H1 (cell line): Measurements from ENCODE around the gene NAA60. TPM values are rescaled to one million over a fixed set of nuclear protein-coding genes. Genes with fewer than 3 reads are reported as not detected.

ENCODE experiments used
- CTCF ChIA-PET: fragments of 300-600 bp; sonication (Branson Sonifier 250); formaldehyde crosslinking; loops from one replicate; lab custom pipeline; 2021; ENCODE audit not compliant: partially characterized antibody; lab: Charles Lee
- POLR2A ChIA-PET: fragments of 300-600 bp; sonication (Branson Sonifier 250); formaldehyde crosslinking; loops from one replicate; lab custom pipeline; 2021; ENCODE audit warnings: inconsistent platforms; ENCODE audit not compliant: partially characterized antibody; lab: Charles Lee
- DNase-seq, 2 experiments: peaks; one replicate each; pipeline versions ENCODE4 v3.0.0 to v3.0.0-alpha.2; 2010 to 2022; ENCODE audit warnings: low spot score in 2 of 2, low read depth in 1 of 2, mixed read lengths in 1 of 2
- FAIRE-seq: peaks from 2 replicates; lab custom pipeline; 2011; peaks lifted over from hg19 to GRCh38; lab: Jason Lieb, UNC
- H2AFZ ChIP-seq: 2 replicates; pipeline ENCODE4 v1.8.1; 2012; ENCODE audit warnings: low read length, inconsistent platforms
- H2AK5ac ChIP-seq: 2 replicates; pipeline ENCODE4 v1.6.1; 2013; ENCODE audit warnings: low read depth, low read length
- H2BK120ac ChIP-seq: replicated peaks from 2 replicates; pipeline ENCODE3; 2013; ENCODE audit warnings: low read depth, low read length, inconsistent platforms
- H2BK12ac ChIP-seq: 2 replicates; pipeline ENCODE4 v1.6.1; 2013; ENCODE audit warnings: low read depth, low read length
- H2BK15ac ChIP-seq: 2 replicates; pipeline ENCODE4 v1.6.1; 2013; ENCODE audit warnings: low read length
- H2BK20ac ChIP-seq: 2 replicates; pipeline ENCODE4 v1.6.1; 2013; ENCODE audit warnings: low read length
- H2BK5ac ChIP-seq: 2 replicates; pipeline ENCODE4 v1.6.1; 2013; ENCODE audit warnings: low read depth, low read length
- H3K14ac ChIP-seq: 2 replicates; pipeline ENCODE4 v1.6.1; 2013; ENCODE audit warnings: inconsistent platforms; ENCODE audit not compliant: insufficient read length
- H3K18ac ChIP-seq: 2 replicates; pipeline ENCODE4 v1.6.1; 2013; ENCODE audit warnings: low read length; ENCODE audit errors: extremely low read depth
- H3K23ac ChIP-seq: 2 replicates; pipeline ENCODE4 v1.6.1; 2013; ENCODE audit warnings: inconsistent platforms; ENCODE audit not compliant: insufficient read length
- H3K23me2 ChIP-seq: 2 replicates; pipeline ENCODE4 v1.6.1; 2013; ENCODE audit warnings: low read depth, low read length
- H3K27ac ChIP-seq: 2 replicates; pipeline ENCODE4 v1.6.1; 2011; ENCODE audit warnings: low read depth, low read length, inconsistent platforms
- H3K27me3 ChIP-seq, 4 experiments: replicated peaks in 1 of 4; 1 replicate in 1 of 4; 2 replicates in 3 of 4; pipeline versions ENCODE4 v1.6.1 to v1.8.1; 2011 to 2013; ENCODE audit warnings: low read length in 3 of 4, mild to moderate bottlenecking in 3 of 4, inconsistent platforms in 2 of 4, mixed read lengths in 2 of 4, moderate library complexity in 1 of 4; ENCODE audit not compliant: control insufficient read depth in 3 of 4, insufficient read depth in 3 of 4; ENCODE audit errors: extremely low read depth in 1 of 4
- H3K36me3 ChIP-seq, 4 experiments: 2 replicates each; pipeline versions ENCODE4 v1.6.1 to v1.8.1; 2011 to 2013; ENCODE audit warnings: mild to moderate bottlenecking in 4 of 4, low read length in 3 of 4, moderate library complexity in 2 of 4, control low read depth in 1 of 4, inconsistent platforms in 1 of 4; ENCODE audit not compliant: insufficient read depth in 4 of 4, control insufficient read depth in 2 of 4
- H3K4ac ChIP-seq: replicated peaks from 2 replicates; pipeline ENCODE3; 2013; ENCODE audit warnings: low read length, low read depth, mixed read lengths, inconsistent platforms; ENCODE audit not compliant: insufficient read length
- H3K4me1 ChIP-seq, 4 experiments: replicated peaks in 1 of 4; 1 replicate in 1 of 4; 2 replicates in 3 of 4; pipeline versions ENCODE4 v1.6.1 to v1.8.1; 2011 to 2013; ENCODE audit warnings: low read length in 3 of 4, inconsistent platforms in 2 of 4, mixed read lengths in 1 of 4; ENCODE audit not compliant: insufficient read depth in 4 of 4, control insufficient read depth in 3 of 4
- H3K4me2 ChIP-seq, 2 experiments: 2 replicates each; pipeline versions ENCODE4 v1.6.1 to v1.8.1; 2011 to 2013; ENCODE audit warnings: low read depth in 2 of 2, low read length in 2 of 2, control low read depth in 1 of 2, inconsistent platforms in 1 of 2, mild to moderate bottlenecking in 1 of 2; ENCODE audit not compliant: insufficient read depth in 1 of 2
- H3K4me3 ChIP-seq, 4 experiments: fragments of 200-600, 300-600 bp in 1 of 4; sonication (generic), shearing (Covaris generic), sonication (Bioruptor Twin) in 1 of 4; 2 replicates each; pipeline versions ENCODE4 v1.5.1 to v1.8.1; 2011 to 2016; ENCODE audit warnings: low read length in 4 of 4, low read depth in 3 of 4, control low read depth in 2 of 4, inconsistent platforms in 2 of 4, mild to moderate bottlenecking in 2 of 4, mixed read lengths in 1 of 4, moderate library complexity in 1 of 4; ENCODE audit not compliant: insufficient read depth in 2 of 4; ENCODE audit errors: extremely low read depth in 1 of 4
- H3K56ac ChIP-seq: replicated peaks from 2 replicates; pipeline ENCODE3; 2013; ENCODE audit warnings: low read depth, mild to moderate bottlenecking, mixed read lengths, low read length, inconsistent platforms; ENCODE audit not compliant: insufficient read length
- H3K79me1 ChIP-seq: 2 replicates; pipeline ENCODE4 v1.6.1; 2013; ENCODE audit warnings: low read depth, low read length, control low read depth
- H3K79me2 ChIP-seq, 2 experiments: 2 replicates each; pipeline versions ENCODE4 v1.6.1 to v1.8.1; 2012 to 2013; ENCODE audit warnings: low read length in 2 of 2, mild to moderate bottlenecking in 2 of 2, inconsistent platforms in 1 of 2; ENCODE audit not compliant: insufficient read depth in 2 of 2, control insufficient read depth in 1 of 2
- H3K9ac ChIP-seq, 4 experiments: replicated peaks in 1 of 4; 1 replicate in 1 of 4; 2 replicates in 3 of 4; pipeline versions ENCODE4 v1.6.1 to v1.8.1; 2011 to 2013; ENCODE audit warnings: low read depth in 3 of 4, low read length in 3 of 4, control low read depth in 2 of 4, mild to moderate bottlenecking in 2 of 4, moderate library complexity in 2 of 4, inconsistent platforms in 1 of 4; ENCODE audit errors: extremely low read depth in 1 of 4
- H3K9me3 ChIP-seq, 2 experiments: 2 replicates each; pipeline versions ENCODE4 v1.6.1 to v1.8.1; 2012 to 2013; ENCODE audit warnings: mild to moderate bottlenecking in 2 of 2, moderate library complexity in 2 of 2, control low read depth in 1 of 2, inconsistent platforms in 1 of 2, low read depth in 1 of 2, low read length in 1 of 2, mixed read lengths in 1 of 2; ENCODE audit not compliant: insufficient read depth in 2 of 2
- H4K20me1 ChIP-seq, 2 experiments: replicated peaks in 1 of 2; 2 replicates each; pipeline versions ENCODE3 to v1.8.1; 2011 to 2013; ENCODE audit warnings: inconsistent platforms in 2 of 2, low read length in 2 of 2, mild to moderate bottlenecking in 1 of 2; ENCODE audit not compliant: insufficient read depth in 2 of 2, control insufficient read depth in 1 of 2
- H4K5ac ChIP-seq: 2 replicates; pipeline ENCODE4 v1.6.1; 2013; ENCODE audit warnings: low read length, low read depth, mixed read lengths, inconsistent platforms; ENCODE audit not compliant: insufficient read length
- H4K8ac ChIP-seq: 2 replicates; pipeline ENCODE4 v1.8.0; 2013; ENCODE audit warnings: mild to moderate bottlenecking, moderate library complexity, low read length, inconsistent platforms; ENCODE audit not compliant: insufficient read depth; ENCODE audit errors: extremely low read depth
- H4K91ac ChIP-seq: replicated peaks from 2 replicates; pipeline ENCODE3; 2013; ENCODE audit warnings: low read length, mixed read lengths, inconsistent platforms; ENCODE audit not compliant: insufficient read length
- RBBP5 ChIP-seq: IDR thresholded peaks from 2 replicates; pipeline ENCODE4 v1.7.1; 2012; ENCODE audit warnings: low read depth, mild to moderate bottlenecking, inconsistent platforms, low read length, moderate library complexity, borderline replicate concordance
- SIN3A ChIP-seq, 2 experiments: IDR thresholded peaks in 1 of 2; conservative IDR thresholded peaks in 1 of 2; 2 replicates each; pipeline ENCODE4 v1.6.1; 2011 to 2012; ENCODE audit warnings: low read length in 2 of 2, improper control_type of control experiment in 1 of 2, low read depth in 1 of 2, mild to moderate bottlenecking in 1 of 2
- SP1 ChIP-seq: IDR thresholded peaks from 2 replicates; pipeline ENCODE4 v1.6.1; 2011; ENCODE audit warnings: low read depth, low read length
- WGBS, 2 experiments: shearing (Covaris generic) in 1 of 2; methylation state at CpG; one replicate each; pipeline versions ENCODE4 v1.1.6 to v1.1.7; 2013 to 2015; ENCODE audit warnings: low lambda C conversion rate in 2 of 2, mixed read lengths in 2 of 2, inconsistent platforms in 1 of 2, low coverage in 1 of 2, missing lambda C conversion rate in 1 of 2; ENCODE audit not compliant: insufficient replicate concordance in 2 of 2, insufficient coverage in 1 of 2, insufficient read length in 1 of 2; ENCODE audit errors: extremely low coverage in 1 of 2, missing lambda C conversion rate in 1 of 2; 5-methylcytosine and 5-hydroxymethylcytosine counted together
- polyA plus RNA-seq, 7 experiments: library from polyadenylated mRNA; depleted of rRNA in 3 of 7; stranded (reverse) in 5 of 7; unstranded in 2 of 7; fragments of >200 nt in 5 of 7; fragments of 200-250 nt in 2 of 7; gene quantifications; 1 replicate in 5 of 7; 2 replicates in 1 of 7; 4 replicates in 1 of 7; pipeline versions ENCODE4 v1.2.1 to v1.2.3, GENCODE V29; 2011 to 2013; ENCODE audit warnings: missing spikeins in 2 of 7, mixed read lengths in 2 of 7
- total RNA-seq: library from RNA; stranded (reverse); fragmentation: NEBNext Ultra II Directional; extraction: Animal tissue kit (Norgen Biotek cat#: 25700); gene quantifications from 2 replicates; pipeline ENCODE4 v1.2.1, GENCODE V29; 2021

NAA60 gene
- total and polyA plus RNA-seq, 2 of the 8 experiments (the other 6 are each of a cell fraction or from before 2014, with no cell fraction given), result 34.1 to 47.6 TPM

GRCh38 chr16:3518292-3518985 is 75.0 kb downstream of the NAA60 start:
- Histone ChIP-seq H3K4me3 (no peak overlapping the region), H2BK5ac (no peak overlapping the region), H3K18ac (no peak overlapping the region), H3K9ac (no peak overlapping the region), H3K4me1 (no peaks in the 10 kb centered on the region), H2BK15ac (no peak overlapping the region), H2AFZ (no peak overlapping the region), H3K23me2 (no peaks in the 10 kb centered on the region), H3K79me2 (no peaks in the 10 kb centered on the region), H4K20me1 (no peaks in the 10 kb centered on the region), H4K91ac (no peak overlapping the region), H3K4ac (no peak overlapping the region), H3K14ac (no peak overlapping the region), H2BK12ac (no peak overlapping the region), H3K9me3 (no peaks in the 10 kb centered on the region), H4K5ac (no peak overlapping the region), H2BK20ac (no peak overlapping the region), H3K27ac (no peak overlapping the region), H3K27me3 (no peaks in the 10 kb centered on the region), H4K8ac (no peak overlapping the region), H3K36me3 (peaks cover 0 to 29% (median 14%) of the 10 kb centered on the region in 4 experiments; a peak in 6 of 8 replicates), H2BK120ac (no peak overlapping the region), H3K79me1 (no peaks in the 10 kb centered on the region), H3K23ac (no peak overlapping the region), H3K56ac (no peak overlapping the region), H2AK5ac (no peak overlapping the region), H3K4me2 (no peak overlapping the region)
- DNase-seq (no peak), FAIRE-seq (no peak)
- CTCF ChIA-PET, result interaction anchor here (1.3 kb wide), 1 partner anchor 8 kb away, joined by 3 read pairs; no protein-coding TSS in a partner anchor
- POLR2A ChIA-PET, result no interaction called here
- TF ChIP-seq RBBP5, result no peak
- no peak for TF ChIP-seq SIN3A (conservative IDR thresholded peaks at IDR 0.05 in 1 of 2, IDR thresholded peaks at IDR 0.05 in 1 of 2; ENCODE audit: low read depth in 1 of 2, low read length in 2 of 2)
- no peak for TF ChIP-seq SP1
- 86% methylated on average over 6 of the region's 6 CpGs; no CpG with 5 or more reads in 1 of the 2 experiments for whole genome bisulfite sequencing, 2 experiments
